PC-3 (cell line): ENCODE results near the gene PADI1.

ENCODE experiments used
- CTCF ChIP-seq: fragments of 300-600 bp; sonication (generic); conservative IDR thresholded peaks from 2 replicates; pipeline ENCODE4 v1.5.1; 2017; ENCODE audit warnings: antibody characterized with exemption, low read depth, mild to moderate bottlenecking, low read length
- EZH2 ChIP-seq: fragments of 300-600 bp; sonication (generic); IDR thresholded peaks from one replicate; pipeline ENCODE4 v1.6.1; 2017; ENCODE audit warnings: antibody characterized with exemption, mild to moderate bottlenecking, low read length; ENCODE audit not compliant: unreplicated experiment
- EZH2phosphoT487 ChIP-seq: fragments of 300-600 bp; sonication (generic); IDR thresholded peaks from 2 replicates; pipeline ENCODE4 v1.6.1; 2018; ENCODE audit warnings: mild to moderate bottlenecking, antibody characterized with exemption, low read length, borderline replicate concordance

DNA sequence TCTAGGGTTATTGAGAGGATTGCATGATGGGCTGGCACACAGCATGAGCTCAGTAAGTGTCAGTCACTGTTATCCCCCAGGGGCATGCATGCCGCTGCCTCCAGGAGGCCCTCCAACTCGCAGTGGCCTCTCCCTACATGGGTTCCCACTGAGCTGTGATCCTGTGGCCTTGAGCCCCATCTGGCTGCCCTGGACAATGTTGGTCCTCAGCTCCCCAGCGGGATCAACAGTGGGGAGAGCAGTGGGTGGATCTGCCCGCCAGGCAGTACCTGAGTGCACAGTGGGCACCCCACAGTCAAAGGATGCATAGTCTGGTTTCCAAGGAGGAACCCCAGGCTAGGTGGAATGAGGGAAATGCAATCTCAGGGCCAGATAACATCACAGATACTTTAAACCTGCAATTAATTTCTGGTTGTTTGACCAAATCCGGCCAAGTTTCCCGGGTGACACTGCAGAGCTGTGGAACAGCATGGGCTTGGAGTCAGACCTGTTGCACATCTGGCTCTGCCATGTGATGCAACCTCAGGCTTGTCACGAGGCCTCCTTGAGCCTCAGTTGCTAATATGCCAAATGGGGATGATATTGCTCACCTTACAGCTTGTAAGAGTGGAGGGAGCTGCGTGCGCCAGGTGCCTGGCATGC, 53.3 kb downstream of the PADI1 start:
- TF ChIP-seq CTCF, result no peak
- no peak for TF ChIP-seq EZH2
- TF ChIP-seq EZH2phosphoT487, result no peak
